Keratinocyte (primary cell): Measurements from ENCODE around the gene CD101.

Source experiments
- EZH2 ChIP-seq: IDR thresholded peaks from one replicate; pipeline ENCODE4 v1.6.1; 2012; ENCODE audit warnings: inconsistent platforms, mild to moderate bottlenecking, low read length, moderate library complexity
- TF ChIP-seq, protein P1 (sequence below), 3 experiments: IDR thresholded peaks in 1 of 3; conservative IDR thresholded peaks in 1 of 3; optimal IDR thresholded peaks in 1 of 3; 2 replicates in 2 of 3; 3 replicates in 1 of 3; pipeline versions ENCODE3 to v1.5.1; 2011; ENCODE audit warnings: low read length in 3 of 3, mild to moderate bottlenecking in 3 of 3, moderate library complexity in 2 of 3, control low read depth in 1 of 3, inconsistent platforms in 1 of 3; ENCODE audit not compliant: insufficient read depth in 2 of 3; ENCODE audit errors: extremely low read depth in 1 of 3

DNA sequence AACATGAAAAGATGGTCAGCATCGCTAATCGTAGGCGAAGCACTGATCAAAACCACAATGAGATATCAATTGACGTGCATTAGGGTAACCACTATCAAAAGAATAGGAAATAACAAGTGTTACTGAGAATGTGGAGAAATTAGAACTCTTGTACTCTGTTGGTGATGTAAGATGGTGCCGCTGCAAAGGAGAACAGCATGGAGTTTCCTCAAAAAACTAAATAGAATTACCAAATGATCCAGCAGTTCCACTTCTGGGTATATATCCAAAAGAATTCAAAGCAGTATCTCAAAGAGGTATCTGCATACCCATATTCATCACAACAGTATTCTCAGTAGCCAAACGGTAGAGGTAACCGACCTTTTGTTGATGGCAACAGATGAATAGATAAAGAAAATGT lies 8.3 kb upstream of the CD101 start:
- TF ChIP-seq, protein P1, sequence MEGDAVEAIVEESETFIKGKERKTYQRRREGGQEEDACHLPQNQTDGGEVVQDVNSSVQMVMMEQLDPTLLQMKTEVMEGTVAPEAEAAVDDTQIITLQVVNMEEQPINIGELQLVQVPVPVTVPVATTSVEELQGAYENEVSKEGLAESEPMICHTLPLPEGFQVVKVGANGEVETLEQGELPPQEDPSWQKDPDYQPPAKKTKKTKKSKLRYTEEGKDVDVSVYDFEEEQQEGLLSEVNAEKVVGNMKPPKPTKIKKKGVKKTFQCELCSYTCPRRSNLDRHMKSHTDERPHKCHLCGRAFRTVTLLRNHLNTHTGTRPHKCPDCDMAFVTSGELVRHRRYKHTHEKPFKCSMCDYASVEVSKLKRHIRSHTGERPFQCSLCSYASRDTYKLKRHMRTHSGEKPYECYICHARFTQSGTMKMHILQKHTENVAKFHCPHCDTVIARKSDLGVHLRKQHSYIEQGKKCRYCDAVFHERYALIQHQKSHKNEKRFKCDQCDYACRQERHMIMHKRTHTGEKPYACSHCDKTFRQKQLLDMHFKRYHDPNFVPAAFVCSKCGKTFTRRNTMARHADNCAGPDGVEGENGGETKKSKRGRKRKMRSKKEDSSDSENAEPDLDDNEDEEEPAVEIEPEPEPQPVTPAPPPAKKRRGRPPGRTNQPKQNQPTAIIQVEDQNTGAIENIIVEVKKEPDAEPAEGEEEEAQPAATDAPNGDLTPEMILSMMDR (optimal IDR thresholded peaks at IDR 0.05 in 1 of 3, IDR thresholded peaks at IDR 0.05 in 1 of 3, conservative IDR thresholded peaks at IDR 0.05 in 1 of 3; ENCODE audit: extremely low read depth in 1 of 3, insufficient read depth in 2 of 3, low read length in 3 of 3) = no peak
- TF ChIP-seq EZH2 = no peak
